GM18861 (cell line): Measurements from ENCODE around the gene TRIM7.

Source experiments
- ATAC-seq: cut with Tn5 transposase; IDR thresholded peaks from one replicate; pipeline ENCODE4 v1.9.1; 2021; ENCODE audit not compliant: unreplicated experiment

Gene TRIM7

GRCh38 chr5:181204826-181205760 lies at the start of gene TRIM7:
Gene TRIM7 (minus strand): TSS chr5:181205196. CDS start chr5:181205110, 86 bp downstream.
- ATAC-seq = no peak

- ATAC-seq = no peak
Measured at GRCh38 chr5:181248277-181248676, 43.3 kb upstream of the TRIM7 start.

GRCh38 chr5:181246276-181247049 lies 41.5 kb upstream of the TRIM7 start:
- ATAC-seq = peak; percentile 26

GRCh38 chr5:181245427-181246275 lies 40.7 kb upstream of the TRIM7 start:
- peak; percentile 1 for ATAC-seq

GRCh38 chr5:181243564-181244343 lies 38.8 kb upstream of the TRIM7 start, which contains the start of gene RACK1:
Gene RACK1 (minus strand): TSS chr5:181243906. CDS start chr5:181243800, 106 bp downstream.
- peak; percentile 60 for ATAC-seq

- no peak for ATAC-seq
Measured at GRCh38 chr5:181243018-181243563, 38.1 kb upstream of the TRIM7 start.

- no peak for ATAC-seq
Measured at GRCh38 chr5:181242031-181242451, 37.0 kb upstream of the TRIM7 start.

- ATAC-seq = no peak
Measured at GRCh38 chr5:181241393-181241975, 36.5 kb upstream of the TRIM7 start.

- no peak for ATAC-seq
Measured at GRCh38 chr5:181239062-181239663, 34.2 kb upstream of the TRIM7 start.

GRCh38 chr5:181237729-181238385 lies 32.9 kb upstream of the TRIM7 start:
- ATAC-seq = no peak

- no peak for ATAC-seq
Measured at GRCh38 chr5:181236954-181237641, 32.1 kb upstream of the TRIM7 start.

- no peak for ATAC-seq
Measured at GRCh38 chr5:181236471-181236870, 31.5 kb upstream of the TRIM7 start.

- ATAC-seq = no peak
Measured at GRCh38 chr5:181235689-181236366, 30.8 kb upstream of the TRIM7 start.

GRCh38 chr5:181235323-181235688 lies 30.3 kb upstream of the TRIM7 start:
- no peak for ATAC-seq

- no peak for ATAC-seq
Measured at GRCh38 chr5:181234455-181235306, 29.7 kb upstream of the TRIM7 start.

- no peak for ATAC-seq
Measured at GRCh38 chr5:181233801-181234454, 28.9 kb upstream of the TRIM7 start.
